OCI-LY3 (cell line): ENCODE measurements around the gene ETFBKMT.

ENCODE experiments used
- EZH2phosphoT487 ChIP-seq: fragments of 200-600 bp; shearing (Covaris generic); IDR thresholded peaks from 2 replicates; pipeline ENCODE4 v1.6.1; 2018; ENCODE audit warnings: antibody characterized with exemption, mixed run types, low read depth
- TF ChIP-seq, protein P1 (sequence below): fragments of 200-600, 300-600 bp; sonication (generic); IDR thresholded peaks from 2 replicates; pipeline ENCODE4 v1.5.1; 2014; ENCODE audit warnings: antibody characterized with exemption, low read length, low read depth

GRCh38 chr12:31685801-31686200 is 26.3 kb downstream of the ETFBKMT start:
- TF ChIP-seq, protein P1, sequence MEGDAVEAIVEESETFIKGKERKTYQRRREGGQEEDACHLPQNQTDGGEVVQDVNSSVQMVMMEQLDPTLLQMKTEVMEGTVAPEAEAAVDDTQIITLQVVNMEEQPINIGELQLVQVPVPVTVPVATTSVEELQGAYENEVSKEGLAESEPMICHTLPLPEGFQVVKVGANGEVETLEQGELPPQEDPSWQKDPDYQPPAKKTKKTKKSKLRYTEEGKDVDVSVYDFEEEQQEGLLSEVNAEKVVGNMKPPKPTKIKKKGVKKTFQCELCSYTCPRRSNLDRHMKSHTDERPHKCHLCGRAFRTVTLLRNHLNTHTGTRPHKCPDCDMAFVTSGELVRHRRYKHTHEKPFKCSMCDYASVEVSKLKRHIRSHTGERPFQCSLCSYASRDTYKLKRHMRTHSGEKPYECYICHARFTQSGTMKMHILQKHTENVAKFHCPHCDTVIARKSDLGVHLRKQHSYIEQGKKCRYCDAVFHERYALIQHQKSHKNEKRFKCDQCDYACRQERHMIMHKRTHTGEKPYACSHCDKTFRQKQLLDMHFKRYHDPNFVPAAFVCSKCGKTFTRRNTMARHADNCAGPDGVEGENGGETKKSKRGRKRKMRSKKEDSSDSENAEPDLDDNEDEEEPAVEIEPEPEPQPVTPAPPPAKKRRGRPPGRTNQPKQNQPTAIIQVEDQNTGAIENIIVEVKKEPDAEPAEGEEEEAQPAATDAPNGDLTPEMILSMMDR: no peak
- TF ChIP-seq EZH2phosphoT487: no peak
